B cell (primary cell): Measurements from ENCODE around the gene SH3BP2. TPM values are rescaled to one million over a fixed set of nuclear protein-coding genes. Genes with fewer than 3 reads are reported as not detected.
A peak's percentile ranks its signal among the peaks of the same experiment; 100 is the strongest.

Source experiments
- ATAC-seq: fragments of 200-7000 bp; cut with Tn5 transposase; one replicate; pipeline ENCODE4 v1.10.0; 2021; ENCODE audit warnings: low read depth, mild to moderate bottlenecking, moderate number of reproducible peaks, moderate library complexity
- CTCF ChIA-PET: fragments of 350-600 bp; sonication (Branson Sonifier 250); formaldehyde crosslinking; loops from one replicate; lab custom pipeline; 2021; ENCODE audit warnings: antibody characterized with exemption, inconsistent platforms; lab: Charles Lee
- POLR2A ChIA-PET: fragments of 350-600 bp; sonication (Branson Sonifier 250); formaldehyde crosslinking; loops from one replicate; lab custom pipeline; 2021; ENCODE audit warnings: antibody characterized with exemption; lab: Charles Lee
- DNase-seq: peaks from one replicate; pipeline ENCODE4 v3.0.0; 2013
- H2AFZ ChIP-seq: 2 replicates; pipeline ENCODE4 v1.6.1; 2012; ENCODE audit warnings: mild to moderate bottlenecking, low read depth, low read length; ENCODE audit not compliant: insufficient read depth, poor library complexity, severe bottlenecking
- H3K27ac ChIP-seq, 2 donors: 1 replicate in 1 of 2; 2 replicates in 1 of 2; pipeline ENCODE4 v1.5.1; 2012 to 2013; ENCODE audit warnings: low read length in 2 of 2, mild to moderate bottlenecking in 2 of 2, moderate library complexity in 1 of 2
- H3K27me3 ChIP-seq, 4 experiments: fragments of 200-600 bp in 1 of 4; sonication (generic) in 1 of 4; replicated peaks in 1 of 4; 1 replicate in 2 of 4; 2 replicates in 2 of 4; pipeline versions ENCODE4 v1.6.1 to v1.7.0; 2013 to 2016; ENCODE audit warnings: low read length in 3 of 4, mild to moderate bottlenecking in 2 of 4, mixed read lengths in 1 of 4, moderate library complexity in 1 of 4; ENCODE audit not compliant: insufficient read depth in 4 of 4, control insufficient read depth in 3 of 4; ENCODE audit errors: control extremely low read depth in 1 of 4
- H3K36me3 ChIP-seq, 2 experiments: replicated peaks in 1 of 2; 1 replicate in 1 of 2; 2 replicates in 1 of 2; pipeline versions ENCODE4 v1.6.1 to v1.7.1; 2013; ENCODE audit warnings: low read length in 1 of 2; ENCODE audit not compliant: insufficient read depth in 2 of 2, control insufficient read depth in 1 of 2; ENCODE audit errors: control extremely low read depth in 1 of 2, extremely low read depth in 1 of 2
- H3K4me1 ChIP-seq, 2 donors: fragments of 200-600 bp in 1 of 2; sonication (generic) in 1 of 2; 1 replicate in 1 of 2; 2 replicates in 1 of 2; pipeline versions ENCODE4 v1.5.1 to v1.6.1; 2013 to 2017; ENCODE audit warnings: low read length in 2 of 2; ENCODE audit not compliant: control insufficient read depth in 2 of 2, insufficient read depth in 2 of 2
- H3K4me2 ChIP-seq: replicated peaks from 2 replicates; pipeline ENCODE3; 2012; ENCODE audit warnings: mild to moderate bottlenecking, low read depth, low read length; ENCODE audit not compliant: poor library complexity, severe bottlenecking
- H3K4me3 ChIP-seq, 5 experiments: fragments of 200-600 bp in 1 of 5; sonication (generic) in 1 of 5; 1 replicate in 3 of 5; 2 replicates in 2 of 5; pipeline versions ENCODE4 v1.5.1 to v1.7.0; 2011 to 2016; ENCODE audit warnings: low read length in 4 of 5, mild to moderate bottlenecking in 4 of 5, low read depth in 2 of 5, control low read depth in 1 of 5, moderate library complexity in 1 of 5; ENCODE audit not compliant: insufficient read depth in 1 of 5; ENCODE audit errors: control extremely low read depth in 1 of 5, extremely low read depth in 1 of 5
- H3K79me2 ChIP-seq: fragments of 200-600 bp; sonication (generic); one replicate; pipeline ENCODE4 v1.6.0; 2016; ENCODE audit warnings: low read length; ENCODE audit not compliant: control insufficient read depth, insufficient read depth
- H3K9ac ChIP-seq: fragments of 200-600 bp; sonication (generic); 2 replicates; pipeline ENCODE4 v1.6.1; 2017; ENCODE audit warnings: mild to moderate bottlenecking, low read length, moderate library complexity
- H3K9me3 ChIP-seq, 3 donors: one replicate each; pipeline versions ENCODE4 v1.6.1 to v1.7.1; 2013; ENCODE audit warnings: low read length in 2 of 3; ENCODE audit not compliant: control insufficient read depth in 2 of 3, insufficient read depth in 1 of 3; ENCODE audit errors: control extremely low read depth in 1 of 3
- H4K20me1 ChIP-seq: 2 replicates; pipeline ENCODE4 v1.6.0; 2012; ENCODE audit warnings: mild to moderate bottlenecking, low read length; ENCODE audit not compliant: insufficient read depth, control insufficient read depth, poor library complexity, severe bottlenecking
- H3K27ac Mint-ChIP-seq: one replicate; pipeline ENCODE4 v1.8.0; 2021; ENCODE audit warnings: mixed read lengths
- H3K27me3 Mint-ChIP-seq: one replicate; pipeline ENCODE4 v1.8.0; 2021; ENCODE audit warnings: mixed read lengths
- H3K4me1 Mint-ChIP-seq: one replicate; pipeline ENCODE4 v1.8.0; 2021; ENCODE audit warnings: mixed read lengths
- H3K4me3 Mint-ChIP-seq: one replicate; pipeline ENCODE4 v1.8.0; 2021; ENCODE audit warnings: mixed read lengths
- H3K9me3 Mint-ChIP-seq: one replicate; pipeline ENCODE4 v1.8.0; 2022; ENCODE audit warnings: mixed read lengths; ENCODE audit not compliant: insufficient read depth
- CTCF ChIP-seq: fragments of 200-600 bp; IDR thresholded peaks from one replicate; pipeline ENCODE4 v1.8.0; 2022; ENCODE audit warnings: antibody characterized with exemption, mild to moderate bottlenecking
- EZH2 ChIP-seq: IDR thresholded peaks from 2 replicates; pipeline ENCODE4 v1.6.1; 2012; ENCODE audit warnings: borderline replicate concordance, low read depth, mild to moderate bottlenecking, moderate library complexity, low read length; ENCODE audit not compliant: insufficient read depth, poor library complexity, severe bottlenecking
- WGBS: methylation state at CpG from one replicate; pipeline ENCODE4 v1.1.5; 2013; ENCODE audit warnings: missing lambda C conversion rate; ENCODE audit not compliant: insufficient coverage; 5-methylcytosine and 5-hydroxymethylcytosine counted together
- intact Hi-C: fragments of 100-400 bp; cut with micrococcal nuclease; formaldehyde crosslinking; loops from one replicate; pipeline ENCODE4 v1.10.0; 2022
- polyA plus RNA-seq: library from polyadenylated mRNA; depleted of rRNA; stranded (reverse); fragments of >200 nt; gene quantifications from 2 replicates; pipeline ENCODE4 v1.2.3, GENCODE V29; 2012
- total RNA-seq, 2 donors: library from RNA; stranded (reverse); fragments of 120-200 nt in 1 of 2; gene quantifications; 1 replicate in 1 of 2; 2 replicates in 1 of 2; pipeline versions ENCODE4 v1.2.3 to v1.2.4, GENCODE V29; 2013 to 2022

SH3BP2 gene
- total and polyA plus RNA-seq, 2 donors (not counting 1 experiment from before 2014, with no cell fraction given): 30.8 to 219 TPM

- Mint-ChIP-seq H3K4me3 (no peak overlapping the region), H3K4me1 (peaks cover 23% of the 10 kb centered on the region), H3K27ac (peak overlapping the region; percentile 8), H3K27me3 (no peaks in the 10 kb centered on the region), H3K9me3 (no peaks in the 10 kb centered on the region)
- ChIA-PET POLR2A (interaction anchor here (0.9 to 1.7 kb wide), 2 partner anchors 20 to 124 kb away, joined by 3 to 4 read pairs; no protein-coding TSS in a partner anchor), CTCF (interaction anchor here (0.5 to 1.3 kb wide), 2 partner anchors 41 to 83 kb away, joined by 3 read pairs; no protein-coding TSS in a partner anchor)
- 97% methylated on average over 5 of the region's 5 CpGs for WGBS
- intact Hi-C loops: no loop called here
- no peak for TF ChIP-seq CTCF
- no peak for TF ChIP-seq EZH2
- no peak overlapping the region for H3K9ac ChIP-seq
- H3K4me3 ChIP-seq: no peak overlapping the region
- DNase-seq (no peak), ATAC-seq (no peak)
- H3K27ac ChIP-seq: no peak overlapping the region
- H2AFZ ChIP-seq: no peak overlapping the region
- H3K9me3 ChIP-seq: peaks cover 0 to 8% (median 7%) of the 10 kb centered on the region in 3 donors
- no peak overlapping the region for H3K4me2 ChIP-seq
- H3K4me1 ChIP-seq: peaks cover 9% of the 10 kb centered on the region in 2 donors
- H3K36me3 ChIP-seq: no peaks in the 10 kb centered on the region
- H3K79me2 ChIP-seq: no peaks in the 10 kb centered on the region
- H3K27me3 ChIP-seq: no peaks in the 10 kb centered on the region
- H4K20me1 ChIP-seq: no peaks in the 10 kb centered on the region
Measured at GRCh38 chr4:2767046-2767704, 25.7 kb upstream of the SH3BP2 start.

DNA sequence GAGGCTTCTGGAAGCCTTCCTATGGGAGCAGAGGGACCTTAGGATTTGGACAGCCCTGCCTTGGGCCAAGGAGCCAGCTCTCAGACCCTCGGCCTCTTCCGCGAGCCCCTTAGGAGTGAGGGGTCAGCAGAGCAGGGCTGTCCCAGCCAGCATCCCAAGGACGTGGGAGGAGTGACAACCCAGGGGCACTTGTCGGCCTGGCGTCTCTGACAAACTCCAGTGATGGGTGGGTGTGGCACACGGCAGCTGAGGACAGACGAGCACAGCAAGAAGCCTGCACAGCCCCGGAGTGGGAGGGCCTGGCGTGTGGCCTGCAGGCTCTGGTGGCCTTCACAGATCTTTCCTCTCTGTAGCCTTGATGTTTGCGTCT lies 25.2 kb upstream of the SH3BP2 start:
- Mint-ChIP-seq H3K27ac (no peak overlapping the region), H3K4me1 (peaks cover 23% of the 10 kb centered on the region), H3K9me3 (no peaks in the 10 kb centered on the region), H3K27me3 (no peaks in the 10 kb centered on the region), H3K4me3 (no peak overlapping the region)
- Histone ChIP-seq H3K9ac (no peak overlapping the region), H3K4me2 (no peak overlapping the region), H4K20me1 (no peaks in the 10 kb centered on the region), H3K9me3 (peaks cover 0 to 8% (median 7%) of the 10 kb centered on the region in 3 donors), H3K36me3 (no peaks in the 10 kb centered on the region), H2AFZ (no peak overlapping the region), H3K79me2 (no peaks in the 10 kb centered on the region), H3K4me1 (peaks cover 9% of the 10 kb centered on the region in 2 donors), H3K27ac (no peak overlapping the region), H3K4me3 (no peak overlapping the region), H3K27me3 (no peaks in the 10 kb centered on the region)
- POLR2A ChIA-PET: interaction anchor here (0.6 kb wide), 1 partner anchor 25 kb away, joined by 8 read pairs; the partner anchor contains the start of gene SH3BP2
- intact Hi-C loops: no loop called here
- DNase-seq: no peak
- 91% methylated on average over 10 of the region's 11 CpGs for WGBS
- CTCF ChIA-PET: interaction anchor here (0.5 to 1.3 kb wide), 3 partner anchors 42 to 85 kb away, joined by 3 read pairs; no protein-coding TSS in a partner anchor
- no peak for ATAC-seq
- no peak for TF ChIP-seq CTCF
- TF ChIP-seq EZH2: no peak
